B cell (primary cell): ENCODE results near the gene ZNF385A. TPM values are rescaled to one million over a fixed set of nuclear protein-coding genes. Genes with fewer than 3 reads are reported as not detected.
A peak's percentile ranks its signal among the peaks of the same experiment; 100 is the strongest.

ENCODE experiments used
- ATAC-seq: fragments of 200-7000 bp; cut with Tn5 transposase; one replicate; pipeline ENCODE4 v1.10.0; 2021; ENCODE audit warnings: low read depth, mild to moderate bottlenecking, moderate number of reproducible peaks, moderate library complexity
- CTCF ChIA-PET: fragments of 350-600 bp; sonication (Branson Sonifier 250); formaldehyde crosslinking; loops from one replicate; lab custom pipeline; 2021; ENCODE audit warnings: antibody characterized with exemption, inconsistent platforms; lab: Charles Lee
- POLR2A ChIA-PET: fragments of 350-600 bp; sonication (Branson Sonifier 250); formaldehyde crosslinking; loops from one replicate; lab custom pipeline; 2021; ENCODE audit warnings: antibody characterized with exemption; lab: Charles Lee
- DNase-seq: peaks from one replicate; pipeline ENCODE4 v3.0.0; 2013
- H2AFZ ChIP-seq: 2 replicates; pipeline ENCODE4 v1.6.1; 2012; ENCODE audit warnings: mild to moderate bottlenecking, low read depth, low read length; ENCODE audit not compliant: insufficient read depth, poor library complexity, severe bottlenecking
- H3K27ac ChIP-seq, 2 donors: 1 replicate in 1 of 2; 2 replicates in 1 of 2; pipeline ENCODE4 v1.5.1; 2012 to 2013; ENCODE audit warnings: low read length in 2 of 2, mild to moderate bottlenecking in 2 of 2, moderate library complexity in 1 of 2
- H3K27me3 ChIP-seq, 4 experiments: fragments of 200-600 bp in 1 of 4; sonication (generic) in 1 of 4; replicated peaks in 1 of 4; 1 replicate in 2 of 4; 2 replicates in 2 of 4; pipeline versions ENCODE4 v1.6.1 to v1.7.0; 2013 to 2016; ENCODE audit warnings: low read length in 3 of 4, mild to moderate bottlenecking in 2 of 4, mixed read lengths in 1 of 4, moderate library complexity in 1 of 4; ENCODE audit not compliant: insufficient read depth in 4 of 4, control insufficient read depth in 3 of 4; ENCODE audit errors: control extremely low read depth in 1 of 4
- H3K36me3 ChIP-seq, 2 experiments: replicated peaks in 1 of 2; 1 replicate in 1 of 2; 2 replicates in 1 of 2; pipeline versions ENCODE4 v1.6.1 to v1.7.1; 2013; ENCODE audit warnings: low read length in 1 of 2; ENCODE audit not compliant: insufficient read depth in 2 of 2, control insufficient read depth in 1 of 2; ENCODE audit errors: control extremely low read depth in 1 of 2, extremely low read depth in 1 of 2
- H3K4me1 ChIP-seq, 2 donors: fragments of 200-600 bp in 1 of 2; sonication (generic) in 1 of 2; 1 replicate in 1 of 2; 2 replicates in 1 of 2; pipeline versions ENCODE4 v1.5.1 to v1.6.1; 2013 to 2017; ENCODE audit warnings: low read length in 2 of 2; ENCODE audit not compliant: control insufficient read depth in 2 of 2, insufficient read depth in 2 of 2
- H3K4me2 ChIP-seq: replicated peaks from 2 replicates; pipeline ENCODE3; 2012; ENCODE audit warnings: mild to moderate bottlenecking, low read depth, low read length; ENCODE audit not compliant: poor library complexity, severe bottlenecking
- H3K4me3 ChIP-seq, 5 experiments: fragments of 200-600 bp in 1 of 5; sonication (generic) in 1 of 5; 1 replicate in 3 of 5; 2 replicates in 2 of 5; pipeline versions ENCODE4 v1.5.1 to v1.7.0; 2011 to 2016; ENCODE audit warnings: low read length in 4 of 5, mild to moderate bottlenecking in 4 of 5, low read depth in 2 of 5, control low read depth in 1 of 5, moderate library complexity in 1 of 5; ENCODE audit not compliant: insufficient read depth in 1 of 5; ENCODE audit errors: control extremely low read depth in 1 of 5, extremely low read depth in 1 of 5
- H3K79me2 ChIP-seq: fragments of 200-600 bp; sonication (generic); one replicate; pipeline ENCODE4 v1.6.0; 2016; ENCODE audit warnings: low read length; ENCODE audit not compliant: control insufficient read depth, insufficient read depth
- H3K9ac ChIP-seq: fragments of 200-600 bp; sonication (generic); 2 replicates; pipeline ENCODE4 v1.6.1; 2017; ENCODE audit warnings: mild to moderate bottlenecking, low read length, moderate library complexity
- H3K9me3 ChIP-seq, 3 donors: one replicate each; pipeline versions ENCODE4 v1.6.1 to v1.7.1; 2013; ENCODE audit warnings: low read length in 2 of 3; ENCODE audit not compliant: control insufficient read depth in 2 of 3, insufficient read depth in 1 of 3; ENCODE audit errors: control extremely low read depth in 1 of 3
- H4K20me1 ChIP-seq: 2 replicates; pipeline ENCODE4 v1.6.0; 2012; ENCODE audit warnings: mild to moderate bottlenecking, low read length; ENCODE audit not compliant: insufficient read depth, control insufficient read depth, poor library complexity, severe bottlenecking
- H3K27ac Mint-ChIP-seq: one replicate; pipeline ENCODE4 v1.8.0; 2021; ENCODE audit warnings: mixed read lengths
- H3K27me3 Mint-ChIP-seq: one replicate; pipeline ENCODE4 v1.8.0; 2021; ENCODE audit warnings: mixed read lengths
- H3K4me1 Mint-ChIP-seq: one replicate; pipeline ENCODE4 v1.8.0; 2021; ENCODE audit warnings: mixed read lengths
- H3K4me3 Mint-ChIP-seq: one replicate; pipeline ENCODE4 v1.8.0; 2021; ENCODE audit warnings: mixed read lengths
- H3K9me3 Mint-ChIP-seq: one replicate; pipeline ENCODE4 v1.8.0; 2022; ENCODE audit warnings: mixed read lengths; ENCODE audit not compliant: insufficient read depth
- EZH2 ChIP-seq: IDR thresholded peaks from 2 replicates; pipeline ENCODE4 v1.6.1; 2012; ENCODE audit warnings: borderline replicate concordance, low read depth, mild to moderate bottlenecking, moderate library complexity, low read length; ENCODE audit not compliant: insufficient read depth, poor library complexity, severe bottlenecking
- WGBS: methylation state at CpG from one replicate; pipeline ENCODE4 v1.1.5; 2013; ENCODE audit warnings: missing lambda C conversion rate; ENCODE audit not compliant: insufficient coverage; 5-methylcytosine and 5-hydroxymethylcytosine counted together
- intact Hi-C: fragments of 100-400 bp; cut with micrococcal nuclease; formaldehyde crosslinking; loops from one replicate; pipeline ENCODE4 v1.10.0; 2022
- polyA plus RNA-seq: library from polyadenylated mRNA; depleted of rRNA; stranded (reverse); fragments of >200 nt; gene quantifications from 2 replicates; pipeline ENCODE4 v1.2.3, GENCODE V29; 2012
- small RNA-seq: library from RNA; depleted of rRNA; stranded (forward); fragments of <200 nt; gene quantifications from one replicate; pipeline ENCODE3, GENCODE V24; 2012; ENCODE audit warnings: low replicate concordance, low read depth; ENCODE audit not compliant: insufficient read length
- total RNA-seq, 2 donors: library from RNA; stranded (reverse); fragments of 120-200 nt in 1 of 2; gene quantifications; 1 replicate in 1 of 2; 2 replicates in 1 of 2; pipeline versions ENCODE4 v1.2.3 to v1.2.4, GENCODE V29; 2013 to 2022
- TF ChIP-seq, protein P1 (sequence below): fragments of 200-600 bp; IDR thresholded peaks from one replicate; pipeline ENCODE4 v1.8.0; 2022; ENCODE audit warnings: antibody characterized with exemption, mild to moderate bottlenecking

The ZNF385A gene
- total and polyA plus RNA-seq, 2 donors (not counting 1 experiment from before 2014, with no cell fraction given) = 4.9 to 5.1 TPM

DNA sequence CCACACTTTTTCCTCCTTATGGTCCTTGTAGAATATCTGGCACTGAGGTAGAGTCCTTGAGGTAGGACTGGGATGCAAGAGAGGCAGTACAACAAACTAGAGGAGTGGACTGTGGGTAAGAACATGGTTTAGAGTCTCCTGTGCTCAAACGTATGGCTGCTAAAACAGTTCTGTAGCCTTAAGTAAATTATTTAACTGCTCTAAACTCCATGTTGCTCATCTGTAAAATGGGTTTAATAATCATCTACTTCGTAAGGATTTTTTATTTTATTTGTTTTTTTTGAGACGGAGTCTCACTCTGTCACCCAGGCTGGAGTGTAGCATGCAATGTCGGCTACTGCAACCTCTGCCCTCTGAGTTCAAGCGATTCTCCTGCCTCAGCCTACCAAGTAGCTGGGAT lies 63.2 kb downstream of the ZNF385A start:
- no peak for DNase-seq
- H3K27ac ChIP-seq = no peak overlapping the region
- no peaks in the 10 kb centered on the region for H3K27me3 ChIP-seq
- intact Hi-C loops = no loop called here
- ChIA-PET POLR2A (interaction anchor here (0.6 kb wide), 1 partner anchor 69 kb away, joined by 5 read pairs; no protein-coding TSS in a partner anchor), CTCF (interaction anchor here (0.6 to 7.8 kb wide), 6 partner anchors 9 to 98 kb away, joined by 3 to 61 read pairs (median 4); no protein-coding TSS in a partner anchor)
- ATAC-seq = no peak
- no peak overlapping the region for H2AFZ ChIP-seq
- peaks cover 9 to 11% of the 10 kb centered on the region in 2 donors for H3K4me1 ChIP-seq
- Mint-ChIP-seq H3K27ac (no peak overlapping the region), H3K4me1 (peaks cover 14% of the 10 kb centered on the region), H3K4me3 (no peak overlapping the region), H3K27me3 (no peaks in the 10 kb centered on the region), H3K9me3 (no peaks in the 10 kb centered on the region)
- H3K4me2 ChIP-seq = no peak overlapping the region
- 100% methylated on average over 3 of the region's 5 CpGs for WGBS
- H3K4me3 ChIP-seq = no peak overlapping the region
- TF ChIP-seq, protein P1, sequence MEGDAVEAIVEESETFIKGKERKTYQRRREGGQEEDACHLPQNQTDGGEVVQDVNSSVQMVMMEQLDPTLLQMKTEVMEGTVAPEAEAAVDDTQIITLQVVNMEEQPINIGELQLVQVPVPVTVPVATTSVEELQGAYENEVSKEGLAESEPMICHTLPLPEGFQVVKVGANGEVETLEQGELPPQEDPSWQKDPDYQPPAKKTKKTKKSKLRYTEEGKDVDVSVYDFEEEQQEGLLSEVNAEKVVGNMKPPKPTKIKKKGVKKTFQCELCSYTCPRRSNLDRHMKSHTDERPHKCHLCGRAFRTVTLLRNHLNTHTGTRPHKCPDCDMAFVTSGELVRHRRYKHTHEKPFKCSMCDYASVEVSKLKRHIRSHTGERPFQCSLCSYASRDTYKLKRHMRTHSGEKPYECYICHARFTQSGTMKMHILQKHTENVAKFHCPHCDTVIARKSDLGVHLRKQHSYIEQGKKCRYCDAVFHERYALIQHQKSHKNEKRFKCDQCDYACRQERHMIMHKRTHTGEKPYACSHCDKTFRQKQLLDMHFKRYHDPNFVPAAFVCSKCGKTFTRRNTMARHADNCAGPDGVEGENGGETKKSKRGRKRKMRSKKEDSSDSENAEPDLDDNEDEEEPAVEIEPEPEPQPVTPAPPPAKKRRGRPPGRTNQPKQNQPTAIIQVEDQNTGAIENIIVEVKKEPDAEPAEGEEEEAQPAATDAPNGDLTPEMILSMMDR = no peak
- TF ChIP-seq EZH2 = no peak
- no peaks in the 10 kb centered on the region for H3K9me3 ChIP-seq
- no peaks in the 10 kb centered on the region for H4K20me1 ChIP-seq
- no peak overlapping the region for H3K9ac ChIP-seq
- H3K79me2 ChIP-seq = peaks cover 16% of the 10 kb centered on the region
- H3K36me3 ChIP-seq = no peaks in the 10 kb centered on the region

Small RNA genes lying within 50 kb of the gene (small RNA-seq; reads per million reads assigned to genes)
- gene MIR148B = 56.5 reads per million, percentile 94 among the genes with 10 or more reads in this experiment
- not detected for gene RN7SL744P

Other genes starting within 250 kb of the ZNF385A start
- 37.5 and 42.3 TPM in 2 replicates for gene SMUG1, start 195.7 kb downstream of the ZNF385A start, total RNA-seq
- gene SMUG1, start 195.7 kb downstream of the ZNF385A start, polyA plus RNA-seq = 25.0 and 31.9 TPM in 2 replicates
- 64.8 and 66.2 TPM in 2 replicates for gene CBX5, start 104.6 kb downstream of the ZNF385A start, total RNA-seq
- 10.5 and 13.6 TPM in 2 replicates for gene CBX5, start 104.6 kb downstream of the ZNF385A start, polyA plus RNA-seq
- gene HNRNPA1, start 104.0 kb downstream of the ZNF385A start, total RNA-seq = 1,040 and 1,043 TPM in 2 replicates
- gene HNRNPA1, start 104.0 kb downstream of the ZNF385A start, polyA plus RNA-seq = 631 and 1,398 TPM in 2 replicates
- not detected in 2 replicates for gene NFE2, start 83.7 kb downstream of the ZNF385A start, total RNA-seq
- gene NFE2, start 83.7 kb downstream of the ZNF385A start, polyA plus RNA-seq = 0.60 and 0.76 TPM in 2 replicates
- gene COPZ1, start 59.6 kb downstream of the ZNF385A start, total RNA-seq = 72.1 and 78.2 TPM in 2 replicates
- gene COPZ1, start 59.6 kb downstream of the ZNF385A start, polyA plus RNA-seq = 43.1 and 54.9 TPM in 2 replicates
- not detected in 2 replicates for gene GPR84, start 20.2 kb downstream of the ZNF385A start, total RNA-seq
- 0.16 and 0.46 TPM in 2 replicates for gene GPR84, start 20.2 kb downstream of the ZNF385A start, polyA plus RNA-seq
- gene ITGA5, start 34.5 kb upstream of the ZNF385A start, total RNA-seq = 6.1 and 6.7 TPM in 2 replicates
- 3.6 and 5.8 TPM in 2 replicates for gene ITGA5, start 34.5 kb upstream of the ZNF385A start, polyA plus RNA-seq
- 2.6 and 3.9 TPM in 2 replicates for gene GTSF1, start 88.9 kb upstream of the ZNF385A start, total RNA-seq
- gene GTSF1, start 88.9 kb upstream of the ZNF385A start, polyA plus RNA-seq = 4.1 and 6.4 TPM in 2 replicates
- gene NCKAP1L, start 113.0 kb upstream of the ZNF385A start, total RNA-seq = 198 and 206 TPM in 2 replicates
- 76.0 and 85.9 TPM in 2 replicates for gene NCKAP1L, start 113.0 kb upstream of the ZNF385A start, polyA plus RNA-seq
- 5.9 and 6.4 TPM in 2 replicates for gene PDE1B, start 164.9 kb upstream of the ZNF385A start, total RNA-seq
- 6.2 and 10.1 TPM in 2 replicates for gene PDE1B, start 164.9 kb upstream of the ZNF385A start, polyA plus RNA-seq
- not detected in 2 replicates for gene PPP1R1A, start 203.9 kb upstream of the ZNF385A start, total RNA-seq
- gene PPP1R1A, start 203.9 kb upstream of the ZNF385A start, polyA plus RNA-seq = not detected in 2 replicates